HuH-7.5 (cell line): ENCODE measurements around the gene MYOF.
A peak's percentile ranks its signal among the peaks of the same experiment; 100 is the strongest.
"Not testable (repeated sequence)": the region's sequence is repeated elsewhere in the genome, so short reads cannot be mapped to it uniquely, and the experiment has no call there.

Experiments
- DNase-seq: peaks from one replicate; pipeline ENCODE4 v3.0.0; 2011; ENCODE audit warnings: low spot score

MYOF gene

GRCh38 chr10:93457511-93457910 lies 24.6 kb downstream of the MYOF start:
- no peak for DNase-seq

- DNase-seq: no peak
These were observed 25.7 kb downstream of the MYOF start for GRCh38 chr10:93456480-93456879.

GRCh38 chr10:93454736-93455135 lies 27.4 kb downstream of the MYOF start:
- DNase-seq: no peak

GRCh38 chr10:93454146-93454545 lies 28.0 kb downstream of the MYOF start:
- DNase-seq: no peak

- DNase-seq: no peak
These were observed 30.0 kb downstream of the MYOF start for GRCh38 chr10:93452143-93452542.

- no peak for DNase-seq
These were observed 30.7 kb downstream of the MYOF start for GRCh38 chr10:93451244-93451947.

GRCh38 chr10:93447970-93448369 lies 34.2 kb downstream of the MYOF start:
- DNase-seq: no peak

- no peak for DNase-seq
These were observed 35.1 kb downstream of the MYOF start for GRCh38 chr10:93447019-93447418.

- no peak for DNase-seq
These were observed 36.0 kb downstream of the MYOF start for GRCh38 chr10:93445978-93446720.

GRCh38 chr10:93445097-93445960 lies 36.8 kb downstream of the MYOF start:
- peak; percentile 73 for DNase-seq

GRCh38 chr10:93443481-93443880 lies 38.7 kb downstream of the MYOF start:
- DNase-seq: no peak

- not testable (repeated sequence) for DNase-seq
These were observed 39.4 kb downstream of the MYOF start for GRCh38 chr10:93442721-93443120.

GRCh38 chr10:93440591-93441091 lies 41.5 kb downstream of the MYOF start:
- no peak for DNase-seq

- DNase-seq: no peak
These were observed 43.4 kb downstream of the MYOF start for GRCh38 chr10:93438613-93439253.

- DNase-seq: no peak
These were observed 44.1 kb downstream of the MYOF start for GRCh38 chr10:93437946-93438612.

- DNase-seq: peak; percentile 36
These were observed 44.8 kb downstream of the MYOF start for GRCh38 chr10:93437086-93437945.

GRCh38 chr10:93436591-93437085 lies 45.5 kb downstream of the MYOF start:
- DNase-seq: no peak

GRCh38 chr10:93435621-93436397 lies 46.3 kb downstream of the MYOF start:
- peak; percentile 43 for DNase-seq

- DNase-seq: no peak
These were observed 47.1 kb downstream of the MYOF start for GRCh38 chr10:93434991-93435491.
